Measurements from ENCODE around the gene FBXL19. TPM values are rescaled to one million over a fixed set of nuclear protein-coding genes. Genes with fewer than 3 reads are reported as not detected.

Gene FBXL19
- total and polyA plus RNA-seq, 2 of the 8 experiments (the other 6 are each of a cell fraction or from before 2014, with no cell fraction given), result 47.2 to 72.2 TPM

- Histone ChIP-seq H3K56ac (replicated peaks; ENCODE audit: insufficient read length, low read depth, low read length) (peak overlapping the region; percentile 80), H2AFZ (ENCODE audit: low read length) (no peak overlapping the region), H3K4me3 (ENCODE audit: extremely low read depth in 1 of 4, insufficient read depth in 2 of 4, low read depth in 3 of 4, low read length in 4 of 4) (peak overlapping the region; percentile 64 to 98 (median 70)), H3K18ac (ENCODE audit: extremely low read depth, low read length) (peak overlapping the region; percentile 78), H4K8ac (ENCODE audit: extremely low read depth, insufficient read depth, low read length) (peak overlapping the region; percentile 90), H2AK5ac (ENCODE audit: low read depth, low read length) (0 out of 2 replicates have a peak overlapping the region, but pooled peaks have one; percentile 34), H3K4me1 (replicated peaks in 1 of 4; ENCODE audit: control insufficient read depth in 3 of 4, insufficient read depth in 4 of 4, low read length in 3 of 4) (peaks cover 0 to 29% (median 21%) of the 10 kb centered on the region in 4 experiments; a peak in 6 of 7 replicates), H3K36me3 (ENCODE audit: control insufficient read depth in 2 of 4, insufficient read depth in 4 of 4, low read length in 3 of 4) (peaks cover 5 to 17% (median 8%) of the 10 kb centered on the region in 4 experiments; a peak in 7 of 8 replicates), H2BK15ac (ENCODE audit: low read length) (no peak overlapping the region), H3K79me2 (ENCODE audit: control insufficient read depth in 1 of 2, insufficient read depth in 2 of 2, low read length in 2 of 2) (no peaks in the 10 kb centered on the region), H3K4ac (replicated peaks; ENCODE audit: insufficient read length, low read depth, low read length) (peak overlapping the region; percentile 49), H3K79me1 (ENCODE audit: low read depth, low read length) (no peaks in the 10 kb centered on the region), H3K9me3 (ENCODE audit: insufficient read depth in 2 of 2, low read depth in 1 of 2, low read length in 1 of 2) (no peaks in the 10 kb centered on the region), H3K14ac (ENCODE audit: insufficient read length) (no peak overlapping the region), H3K27me3 (replicated peaks in 1 of 4; ENCODE audit: control insufficient read depth in 3 of 4, extremely low read depth in 1 of 4, insufficient read depth in 3 of 4, low read length in 3 of 4) (no peaks in the 10 kb centered on the region), H2BK20ac (ENCODE audit: low read length) (no peak overlapping the region), H4K5ac (ENCODE audit: insufficient read length, low read depth, low read length) (peak overlapping the region; percentile 83), H4K20me1 (replicated peaks in 1 of 2; ENCODE audit: control insufficient read depth in 1 of 2, insufficient read depth in 2 of 2, low read length in 2 of 2) (peaks cover 0 to 7% of the 10 kb centered on the region in 2 experiments), H3K23me2 (ENCODE audit: low read depth, low read length) (peaks cover 12% of the 10 kb centered on the region), H4K91ac (replicated peaks; ENCODE audit: insufficient read length, low read length) (peak overlapping the region; percentile 77), H2BK120ac (replicated peaks; ENCODE audit: low read depth, low read length) (no peak overlapping the region), H2BK5ac (ENCODE audit: low read depth, low read length) (peak overlapping the region; percentile 91; the same call in 1 of the 2 replicates), H2BK12ac (ENCODE audit: low read depth, low read length) (peak overlapping the region; percentile 50; the same call in 1 of the 2 replicates), H3K23ac (ENCODE audit: insufficient read length) (no peak overlapping the region), H3K4me2 (ENCODE audit: insufficient read depth in 1 of 2, low read depth in 2 of 2, low read length in 2 of 2) (peak overlapping the region; percentile 85 to 95), H3K9ac (replicated peaks in 1 of 4; ENCODE audit: extremely low read depth in 1 of 4, low read depth in 3 of 4, low read length in 3 of 4) (peak overlapping the region in 3 of 4 experiments; percentile 49 to 70 (median 69); a peak in 5 of 7 replicates), H3K27ac (ENCODE audit: low read depth, low read length) (peak overlapping the region; percentile 89)
- FAIRE-seq (peak; percentile 82), DNase-seq (ENCODE audit: low read depth in 1 of 2, low spot score in 2 of 2) (peak; percentile 98)
- WGBS, 2 experiments (ENCODE audit: extremely low coverage in 1 of 2, insufficient coverage in 1 of 2, insufficient read length in 1 of 2, insufficient replicate concordance in 2 of 2, low coverage in 1 of 2, low lambda C conversion rate in 2 of 2, missing lambda C conversion rate in 1 of 2), result 5% methylated on average over 27 of the region's 44 CpGs; no CpG with 5 or more reads in 1 of the 2 experiments
- CTCF ChIA-PET (ENCODE audit: partially characterized antibody), result interaction anchor here (1.4 to 2.6 kb wide), 2 partner anchors 12 to 35 kb away, joined by 3 to 19 read pairs; no protein-coding TSS in a partner anchor
- POLR2A ChIA-PET (ENCODE audit: partially characterized antibody), result interaction anchor here (0.8 to 4.4 kb wide), 14 partner anchors 7 to 232 kb away, joined by 3 to 23 read pairs (median 4); partner anchors contain the start of genes FBXL19, FUS and SETD1A
- TF ChIP-seq TAF7 (optimal IDR thresholded peaks at IDR 0.05; ENCODE audit: borderline replicate concordance, low read depth, low read length) (peak; percentile 31), CREB1 (IDR thresholded peaks at IDR 0.05) (peak; percentile 73), CEBPB (IDR thresholded peaks at IDR 0.05; ENCODE audit: low read depth, low read length) (no peak), SIX5 (IDR thresholded peaks at IDR 0.05; ENCODE audit: low read depth, low read length) (no peak), JUN (IDR thresholded peaks at IDR 0.05; ENCODE audit: low read depth, low read length) (no peak), KDM4A (IDR thresholded peaks at IDR 0.05; ENCODE audit: low read depth, low read length, severe bottlenecking) (no peak), EP300 (IDR thresholded peaks at IDR 0.05; ENCODE audit: borderline replicate concordance in 1 of 2, low read depth in 2 of 2, low read length in 2 of 2) (peak in 1 of 2 experiments; percentile 73; a peak in 1 of 3 replicates), KDM1A (IDR thresholded peaks at IDR 0.05; ENCODE audit: borderline replicate concordance, low read length) (no peak), GABPA (IDR thresholded peaks at IDR 0.05; ENCODE audit: borderline replicate concordance, insufficient read depth, low read length) (no peak), TAF1 (IDR thresholded peaks at IDR 0.05; ENCODE audit: low read depth, low read length) (peak; percentile 73), YY1 (IDR thresholded peaks at IDR 0.05; ENCODE audit: low read depth, low read length) (peak; percentile 71), SP4 (IDR thresholded peaks at IDR 0.05; ENCODE audit: low read length) (no peak)
These were observed 24.7 kb downstream of the FBXL19 start for GRCh38 chr16:30947859-30948666.
